B cell (primary cell): ENCODE measurements around the gene PTPN4. TPM values are rescaled to one million over a fixed set of nuclear protein-coding genes. Genes with fewer than 3 reads are reported as not detected.
"Not testable (repeated sequence)": the region's sequence is repeated elsewhere in the genome, so short reads cannot be mapped to it uniquely, and the experiment has no call there.

Source experiments
- ATAC-seq: fragments of 200-7000 bp; cut with Tn5 transposase; one replicate; pipeline ENCODE4 v1.10.0; 2021; ENCODE audit warnings: low read depth, mild to moderate bottlenecking, moderate number of reproducible peaks, moderate library complexity
- CTCF ChIA-PET: fragments of 350-600 bp; sonication (Branson Sonifier 250); formaldehyde crosslinking; loops from one replicate; lab custom pipeline; 2021; ENCODE audit warnings: antibody characterized with exemption, inconsistent platforms; lab: Charles Lee
- POLR2A ChIA-PET: fragments of 350-600 bp; sonication (Branson Sonifier 250); formaldehyde crosslinking; loops from one replicate; lab custom pipeline; 2021; ENCODE audit warnings: antibody characterized with exemption; lab: Charles Lee
- DNase-seq: peaks from one replicate; pipeline ENCODE4 v3.0.0; 2013
- H2AFZ ChIP-seq: 2 replicates; pipeline ENCODE4 v1.6.1; 2012; ENCODE audit warnings: mild to moderate bottlenecking, low read depth, low read length; ENCODE audit not compliant: insufficient read depth, poor library complexity, severe bottlenecking
- H3K27ac ChIP-seq, 2 donors: 1 replicate in 1 of 2; 2 replicates in 1 of 2; pipeline ENCODE4 v1.5.1; 2012 to 2013; ENCODE audit warnings: low read length in 2 of 2, mild to moderate bottlenecking in 2 of 2, moderate library complexity in 1 of 2
- H3K27me3 ChIP-seq, 4 experiments: fragments of 200-600 bp in 1 of 4; sonication (generic) in 1 of 4; replicated peaks in 1 of 4; 1 replicate in 2 of 4; 2 replicates in 2 of 4; pipeline versions ENCODE4 v1.6.1 to v1.7.0; 2013 to 2016; ENCODE audit warnings: low read length in 3 of 4, mild to moderate bottlenecking in 2 of 4, mixed read lengths in 1 of 4, moderate library complexity in 1 of 4; ENCODE audit not compliant: insufficient read depth in 4 of 4, control insufficient read depth in 3 of 4; ENCODE audit errors: control extremely low read depth in 1 of 4
- H3K36me3 ChIP-seq, 2 experiments: replicated peaks in 1 of 2; 1 replicate in 1 of 2; 2 replicates in 1 of 2; pipeline versions ENCODE4 v1.6.1 to v1.7.1; 2013; ENCODE audit warnings: low read length in 1 of 2; ENCODE audit not compliant: insufficient read depth in 2 of 2, control insufficient read depth in 1 of 2; ENCODE audit errors: control extremely low read depth in 1 of 2, extremely low read depth in 1 of 2
- H3K4me1 ChIP-seq, 2 donors: fragments of 200-600 bp in 1 of 2; sonication (generic) in 1 of 2; 1 replicate in 1 of 2; 2 replicates in 1 of 2; pipeline versions ENCODE4 v1.5.1 to v1.6.1; 2013 to 2017; ENCODE audit warnings: low read length in 2 of 2; ENCODE audit not compliant: control insufficient read depth in 2 of 2, insufficient read depth in 2 of 2
- H3K4me2 ChIP-seq: replicated peaks from 2 replicates; pipeline ENCODE3; 2012; ENCODE audit warnings: mild to moderate bottlenecking, low read depth, low read length; ENCODE audit not compliant: poor library complexity, severe bottlenecking
- H3K4me3 ChIP-seq, 5 experiments: fragments of 200-600 bp in 1 of 5; sonication (generic) in 1 of 5; 1 replicate in 3 of 5; 2 replicates in 2 of 5; pipeline versions ENCODE4 v1.5.1 to v1.7.0; 2011 to 2016; ENCODE audit warnings: low read length in 4 of 5, mild to moderate bottlenecking in 4 of 5, low read depth in 2 of 5, control low read depth in 1 of 5, moderate library complexity in 1 of 5; ENCODE audit not compliant: insufficient read depth in 1 of 5; ENCODE audit errors: control extremely low read depth in 1 of 5, extremely low read depth in 1 of 5
- H3K79me2 ChIP-seq: fragments of 200-600 bp; sonication (generic); one replicate; pipeline ENCODE4 v1.6.0; 2016; ENCODE audit warnings: low read length; ENCODE audit not compliant: control insufficient read depth, insufficient read depth
- H3K9ac ChIP-seq: fragments of 200-600 bp; sonication (generic); 2 replicates; pipeline ENCODE4 v1.6.1; 2017; ENCODE audit warnings: mild to moderate bottlenecking, low read length, moderate library complexity
- H3K9me3 ChIP-seq, 3 donors: one replicate each; pipeline versions ENCODE4 v1.6.1 to v1.7.1; 2013; ENCODE audit warnings: low read length in 2 of 3; ENCODE audit not compliant: control insufficient read depth in 2 of 3, insufficient read depth in 1 of 3; ENCODE audit errors: control extremely low read depth in 1 of 3
- H4K20me1 ChIP-seq: 2 replicates; pipeline ENCODE4 v1.6.0; 2012; ENCODE audit warnings: mild to moderate bottlenecking, low read length; ENCODE audit not compliant: insufficient read depth, control insufficient read depth, poor library complexity, severe bottlenecking
- H3K27ac Mint-ChIP-seq: one replicate; pipeline ENCODE4 v1.8.0; 2021; ENCODE audit warnings: mixed read lengths
- H3K27me3 Mint-ChIP-seq: one replicate; pipeline ENCODE4 v1.8.0; 2021; ENCODE audit warnings: mixed read lengths
- H3K4me1 Mint-ChIP-seq: one replicate; pipeline ENCODE4 v1.8.0; 2021; ENCODE audit warnings: mixed read lengths
- H3K4me3 Mint-ChIP-seq: one replicate; pipeline ENCODE4 v1.8.0; 2021; ENCODE audit warnings: mixed read lengths
- H3K9me3 Mint-ChIP-seq: one replicate; pipeline ENCODE4 v1.8.0; 2022; ENCODE audit warnings: mixed read lengths; ENCODE audit not compliant: insufficient read depth
- CTCF ChIP-seq: fragments of 200-600 bp; IDR thresholded peaks from one replicate; pipeline ENCODE4 v1.8.0; 2022; ENCODE audit warnings: antibody characterized with exemption, mild to moderate bottlenecking
- EZH2 ChIP-seq: IDR thresholded peaks from 2 replicates; pipeline ENCODE4 v1.6.1; 2012; ENCODE audit warnings: borderline replicate concordance, low read depth, mild to moderate bottlenecking, moderate library complexity, low read length; ENCODE audit not compliant: insufficient read depth, poor library complexity, severe bottlenecking
- WGBS: methylation state at CpG from one replicate; pipeline ENCODE4 v1.1.5; 2013; ENCODE audit warnings: missing lambda C conversion rate; ENCODE audit not compliant: insufficient coverage; 5-methylcytosine and 5-hydroxymethylcytosine counted together
- intact Hi-C: fragments of 100-400 bp; cut with micrococcal nuclease; formaldehyde crosslinking; loops from one replicate; pipeline ENCODE4 v1.10.0; 2022
- polyA plus RNA-seq: library from polyadenylated mRNA; depleted of rRNA; stranded (reverse); fragments of >200 nt; gene quantifications from 2 replicates; pipeline ENCODE4 v1.2.3, GENCODE V29; 2012
- total RNA-seq, 2 donors: library from RNA; stranded (reverse); fragments of 120-200 nt in 1 of 2; gene quantifications; 1 replicate in 1 of 2; 2 replicates in 1 of 2; pipeline versions ENCODE4 v1.2.3 to v1.2.4, GENCODE V29; 2013 to 2022

The PTPN4 gene
- total and polyA plus RNA-seq, 2 donors (not counting 1 experiment from before 2014, with no cell fraction given), result 12.6 to 54.8 TPM

GRCh38 chr2:119996148-119996547 lies 236.4 kb downstream of the PTPN4 start:
- H3K9me3 Mint-ChIP-seq, result no peaks in the 10 kb centered on the region
- TF ChIP-seq CTCF (no peak), EZH2 (no peak)
- Histone ChIP-seq H3K9ac (no peak overlapping the region), H3K4me1 (no peaks in the 10 kb centered on the region), H4K20me1 (no peaks in the 10 kb centered on the region), H3K27me3 (peaks cover 0 to 5% (median 0%) of the 10 kb centered on the region in 4 experiments), H2AFZ (no peak overlapping the region), H3K4me2 (no peak overlapping the region), H3K36me3 (no peaks in the 10 kb centered on the region), H3K79me2 (no peaks in the 10 kb centered on the region), H3K9me3 (no peaks in the 10 kb centered on the region), H3K4me3 (no peak overlapping the region), H3K27ac (no peak overlapping the region)
- no peak overlapping the region for H3K27ac Mint-ChIP-seq
- H3K4me3 Mint-ChIP-seq, result no peak overlapping the region
- no peaks in the 10 kb centered on the region for H3K4me1 Mint-ChIP-seq
- peaks cover 14% of the 10 kb centered on the region for H3K27me3 Mint-ChIP-seq
- WGBS, result no CpG with 5 or more reads among the region's 3 CpGs
- no peak for ATAC-seq
- POLR2A ChIA-PET, result no interaction called here
- no peak for DNase-seq
- intact Hi-C loops, result no loop called here
- CTCF ChIA-PET, result interaction anchor here (0.7 kb wide), 1 partner anchor 48 kb away, joined by 3 read pairs; no protein-coding TSS in a partner anchor

GRCh38 chr2:119996896-119997891 lies 237.5 kb downstream of the PTPN4 start:
- H3K9me3 Mint-ChIP-seq, H3K9ac ChIP-seq, H3K4me1 ChIP-seq, DNase-seq, H4K20me1 ChIP-seq, H3K4me3 Mint-ChIP-seq, H2AFZ ChIP-seq, H3K9me3 ChIP-seq, H3K79me2 ChIP-seq, H3K4me3 ChIP-seq, H3K36me3 ChIP-seq, H3K27me3 ChIP-seq, CTCF ChIA-PET, H3K27ac Mint-ChIP-seq, H3K27ac ChIP-seq, intact Hi-C loops, H3K4me1 Mint-ChIP-seq, H3K4me2 ChIP-seq, POLR2A ChIA-PET, ATAC-seq: not testable (repeated sequence)
- peaks cover 11% of the 10 kb centered on the region for H3K27me3 Mint-ChIP-seq
- WGBS, result 96% methylated on average over 48 of the region's 55 CpGs
